Middle frontal gyrus (tissue), 1 donor: Measurements from ENCODE around the gene TMTC2.
"Not testable (repeated sequence)": the region's sequence is repeated elsewhere in the genome, so short reads cannot be mapped to it uniquely, and the experiment has no call there.

Source experiments
- DNase-seq: peaks from one replicate; pipeline ENCODE4 v3.0.0-alpha.2; 2015; ENCODE audit warnings: low spot score; ENCODE audit errors: extremely low spot score

The TMTC2 gene

GRCh38 chr12:83074358-83074894, 387.7 kb downstream of the TMTC2 start:
- no peak for DNase-seq

GRCh38 chr12:83075471-83075870, 388.8 kb downstream of the TMTC2 start:
- no peak for DNase-seq

GRCh38 chr12:83077041-83077440, 390.3 kb downstream of the TMTC2 start:
- DNase-seq: no peak

GRCh38 chr12:83082690-83083276, 396.1 kb downstream of the TMTC2 start:
- DNase-seq: no peak

GRCh38 chr12:83083616-83084015, 396.9 kb downstream of the TMTC2 start:
- DNase-seq: no peak

GRCh38 chr12:83084516-83085234, 398.0 kb downstream of the TMTC2 start:
- DNase-seq: no peak

GRCh38 chr12:83086023-83086422, 399.3 kb downstream of the TMTC2 start:
- no peak for DNase-seq

GRCh38 chr12:83089575-83089974, 402.9 kb downstream of the TMTC2 start:
- DNase-seq: no peak

GRCh38 chr12:83092129-83092528, 405.4 kb downstream of the TMTC2 start:
- DNase-seq: no peak

GRCh38 chr12:83092606-83093005, 405.9 kb downstream of the TMTC2 start:
- no peak for DNase-seq

- DNase-seq: no peak
Measured at GRCh38 chr12:83093426-83093825, 406.7 kb downstream of the TMTC2 start.

- no peak for DNase-seq
Measured at GRCh38 chr12:83097643-83098342, 411.1 kb downstream of the TMTC2 start.

GRCh38 chr12:83099436-83099835, 412.7 kb downstream of the TMTC2 start:
- DNase-seq: no peak

GRCh38 chr12:83102499-83102898, 415.8 kb downstream of the TMTC2 start:
- no peak for DNase-seq

GRCh38 chr12:83106873-83107272, 420.2 kb downstream of the TMTC2 start:
- no peak for DNase-seq

- DNase-seq: no peak
Measured at GRCh38 chr12:83110424-83110823, 423.7 kb downstream of the TMTC2 start.

- no peak for DNase-seq
Measured at GRCh38 chr12:83113945-83114344, 427.2 kb downstream of the TMTC2 start.

- no peak for DNase-seq
Measured at GRCh38 chr12:83114966-83115365, 428.3 kb downstream of the TMTC2 start.

GRCh38 chr12:83117926-83118325, 431.2 kb downstream of the TMTC2 start:
- not testable (repeated sequence) for DNase-seq

- DNase-seq: no peak
Measured at GRCh38 chr12:83121897-83122622, 435.4 kb downstream of the TMTC2 start.

GRCh38 chr12:83122623-83122934, 435.9 kb downstream of the TMTC2 start:
- DNase-seq: no peak

- DNase-seq: no peak
Measured at GRCh38 chr12:83123039-83123438, 436.3 kb downstream of the TMTC2 start.
